ENCODE data around the gene TRANK1.

GRCh38 chr3:36827133-36827532 lies 117.7 kb downstream of the TRANK1 start:
- TF ChIP-seq POLR2A (IDR thresholded peaks at IDR 0.05) (no peak), CTCF (IDR thresholded peaks at IDR 0.05) (no peak)
